Chondrocyte (in vitro differentiated cells): ENCODE data around the gene ABLIM1. TPM values are rescaled to one million over a fixed set of nuclear protein-coding genes. Genes with fewer than 3 reads are reported as not detected.
A peak's percentile ranks its signal among the peaks of the same experiment; 100 is the strongest.

ENCODE experiments used
- DNase-seq: peaks from one replicate; pipeline ENCODE4 v3.0.0; 2021; ENCODE audit warnings: mixed read lengths, low spot score
- H3K27ac Mint-ChIP-seq: one replicate; pipeline ENCODE4 v1.8.0; 2021; ENCODE audit warnings: mild to moderate bottlenecking, moderate library complexity, mixed read lengths; ENCODE audit not compliant: unreplicated experiment
- H3K27me3 Mint-ChIP-seq: 2 replicates; pipeline ENCODE4 v1.8.0; 2021; ENCODE audit warnings: low read depth, mixed read lengths
- H3K36me3 Mint-ChIP-seq: 2 replicates; pipeline ENCODE4 v1.8.0; 2021; ENCODE audit warnings: low read depth, mixed read lengths
- H3K4me1 Mint-ChIP-seq: 2 replicates; pipeline ENCODE4 v1.8.0; 2021; ENCODE audit warnings: low read depth, mild to moderate bottlenecking, mixed read lengths
- H3K4me3 Mint-ChIP-seq: one replicate; pipeline ENCODE4 v1.8.0; 2021; ENCODE audit warnings: mild to moderate bottlenecking, moderate library complexity, mixed read lengths; ENCODE audit not compliant: unreplicated experiment
- H3K9me3 Mint-ChIP-seq: 2 replicates; pipeline ENCODE4 v1.8.0; 2021; ENCODE audit warnings: low read depth, mixed read lengths
- CTCF ChIP-seq: fragments of 200-600 bp; sonication (generic); IDR thresholded peaks from 2 replicates; pipeline ENCODE4 v1.5.0; 2021; ENCODE audit warnings: antibody characterized with exemption, mild to moderate bottlenecking, moderate library complexity
- total RNA-seq: library from RNA; stranded (reverse); gene quantifications from 3 replicates; pipeline ENCODE4 v1.2.1, GENCODE V29; 2021

Gene ABLIM1
- total RNA-seq, 1 donor from 2014 or later = 15.7 TPM

DNA sequence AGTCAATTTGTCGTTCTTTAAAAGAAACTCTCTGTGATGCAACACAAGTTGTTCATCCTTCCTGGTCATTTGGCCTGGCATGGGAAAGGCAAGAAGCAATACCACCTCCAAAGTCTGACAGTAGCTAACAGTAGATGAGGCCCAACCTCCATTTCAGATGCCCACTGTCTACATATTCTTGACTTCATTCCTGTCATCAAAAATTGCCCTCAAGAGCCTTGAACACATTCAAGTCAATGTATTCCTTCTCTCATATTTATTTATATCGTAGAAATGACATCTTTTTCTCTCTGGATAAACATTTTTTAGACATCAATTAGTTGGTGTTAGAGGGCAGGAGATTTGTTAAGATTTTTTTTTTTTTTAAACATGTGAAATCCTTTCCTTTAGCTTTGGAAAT is 33.7 kb downstream of the ABLIM1 start:
- H3K36me3 Mint-ChIP-seq = no peaks in the 10 kb centered on the region
- H3K4me1 Mint-ChIP-seq = peaks cover 46% of the 10 kb centered on the region
- peaks cover 4% of the 10 kb centered on the region for H3K9me3 Mint-ChIP-seq
- H3K4me3 Mint-ChIP-seq = no peak overlapping the region
- TF ChIP-seq CTCF = no peak
- no peaks in the 10 kb centered on the region for H3K27me3 Mint-ChIP-seq
- H3K27ac Mint-ChIP-seq = no peak overlapping the region
- no peak for DNase-seq

- Mint-ChIP-seq H3K36me3 (no peaks in the 10 kb centered on the region), H3K27ac (peak overlapping the region; percentile 55), H3K4me1 (peaks cover 50% of the 10 kb centered on the region), H3K9me3 (peaks cover 4% of the 10 kb centered on the region), H3K4me3 (no peak overlapping the region), H3K27me3 (no peaks in the 10 kb centered on the region)
- TF ChIP-seq CTCF = no peak
- DNase-seq = no peak
Observed at GRCh38 chr10:114623661-114624294, 34.3 kb downstream of the ABLIM1 start.

DNA sequence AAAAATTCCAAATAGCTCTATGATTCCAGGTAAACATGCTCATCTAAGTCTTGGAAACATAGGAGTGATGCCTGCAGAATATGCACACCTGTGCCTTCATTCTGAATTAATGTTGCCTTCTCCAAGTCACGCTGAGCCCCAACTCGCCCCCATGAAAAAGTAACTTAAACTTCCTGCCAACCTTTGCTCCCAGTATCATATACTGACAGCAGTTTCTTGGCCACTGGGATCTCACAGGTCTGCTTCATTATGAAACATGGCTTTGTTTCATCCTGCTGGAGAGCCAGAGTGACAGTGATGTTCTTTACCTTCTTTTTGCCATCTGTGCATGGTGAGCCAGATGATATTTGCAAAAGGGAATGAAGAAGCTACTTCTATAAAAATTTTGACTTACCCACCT is 34.9 kb downstream of the ABLIM1 start:
- Mint-ChIP-seq H3K27ac (no peak overlapping the region), H3K4me1 (peaks cover 50% of the 10 kb centered on the region), H3K36me3 (no peaks in the 10 kb centered on the region), H3K4me3 (no peak overlapping the region), H3K9me3 (peaks cover 4% of the 10 kb centered on the region), H3K27me3 (no peaks in the 10 kb centered on the region)
- TF ChIP-seq CTCF = no peak
- no peak for DNase-seq

- Mint-ChIP-seq H3K4me1 (peaks cover 34% of the 10 kb centered on the region), H3K36me3 (peaks cover 2% of the 10 kb centered on the region), H3K27me3 (no peaks in the 10 kb centered on the region), H3K9me3 (no peaks in the 10 kb centered on the region), H3K27ac (no peak overlapping the region), H3K4me3 (no peak overlapping the region)
- no peak for TF ChIP-seq CTCF
- no peak for DNase-seq
Observed at GRCh38 chr10:114618722-114619121, 39.4 kb downstream of the ABLIM1 start.

DNA sequence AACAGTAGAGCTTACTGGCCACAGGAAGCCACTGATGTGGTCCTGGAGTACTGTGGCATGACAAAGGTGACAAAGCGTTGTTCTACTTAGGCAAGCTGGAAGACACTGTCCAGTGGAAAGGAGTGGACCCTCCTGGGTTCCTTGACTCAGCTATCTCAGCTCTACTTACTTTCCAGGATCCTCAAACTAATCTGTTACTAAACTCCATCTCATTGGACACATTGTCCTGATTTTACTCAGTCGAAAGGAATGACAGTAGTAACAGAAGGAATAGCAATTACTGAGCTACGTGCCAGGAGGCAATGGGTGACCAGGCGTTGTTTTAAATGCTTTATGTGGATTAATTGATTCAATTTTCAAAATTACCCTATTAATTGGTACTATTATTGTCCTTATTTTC is 41.6 kb downstream of the ABLIM1 start:
- Mint-ChIP-seq H3K9me3 (no peaks in the 10 kb centered on the region), H3K36me3 (peaks cover 2% of the 10 kb centered on the region), H3K4me3 (no peak overlapping the region), H3K4me1 (peaks cover 20% of the 10 kb centered on the region), H3K27ac (no peak overlapping the region), H3K27me3 (no peaks in the 10 kb centered on the region)
- no peak for DNase-seq
- TF ChIP-seq CTCF = no peak
